GM18868 (cell line): Measurements from ENCODE around the gene SLC25A47.

Source experiments
- ATAC-seq: cut with Tn5 transposase; IDR thresholded peaks from one replicate; pipeline ENCODE4 v1.9.1; 2021; ENCODE audit warnings: mild to moderate bottlenecking, moderate library complexity; ENCODE audit not compliant: unreplicated experiment

The SLC25A47 gene

GRCh38 chr14:100322138-100322957 is 791 bp upstream of the SLC25A47 start:
- no peak for ATAC-seq

- ATAC-seq = no peak
Measured at GRCh38 chr14:100323942-100324307, 786 bp downstream of the SLC25A47 start.

- ATAC-seq = no peak
Measured at GRCh38 chr14:100325231-100325632, 2.1 kb downstream of the SLC25A47 start.

- no peak for ATAC-seq
Measured at GRCh38 chr14:100325958-100326357, 2.8 kb downstream of the SLC25A47 start.

- no peak for ATAC-seq
Measured at GRCh38 chr14:100327128-100327527, 4.0 kb downstream of the SLC25A47 start.

- ATAC-seq = no peak
Measured at GRCh38 chr14:100328495-100329163, 5.5 kb downstream of the SLC25A47 start.

- ATAC-seq = no peak
Measured at GRCh38 chr14:100329233-100330006, 6.3 kb downstream of the SLC25A47 start.

GRCh38 chr14:100330007-100330344 is 6.8 kb downstream of the SLC25A47 start:
- no peak for ATAC-seq

GRCh38 chr14:100330388-100330931 is 7.3 kb downstream of the SLC25A47 start:
- ATAC-seq = no peak

GRCh38 chr14:100332071-100332639 is 9.0 kb downstream of the SLC25A47 start:
- ATAC-seq = no peak

GRCh38 chr14:100332797-100333196 is 9.7 kb downstream of the SLC25A47 start:
- ATAC-seq = peak; percentile 54

- ATAC-seq = no peak
Measured at GRCh38 chr14:100333311-100333710, 10.2 kb downstream of the SLC25A47 start.

- no peak for ATAC-seq
Measured at GRCh38 chr14:100333827-100334226, 10.7 kb downstream of the SLC25A47 start.

- ATAC-seq = no peak
Measured at GRCh38 chr14:100334904-100335303, 11.8 kb downstream of the SLC25A47 start.

- peak; percentile 48 for ATAC-seq
Measured at GRCh38 chr14:100336618-100337530, 13.7 kb downstream of the SLC25A47 start.

GRCh38 chr14:100339766-100340422 is 16.8 kb downstream of the SLC25A47 start:
- ATAC-seq = no peak

- ATAC-seq = no peak
Measured at GRCh38 chr14:100340423-100340813, 17.3 kb downstream of the SLC25A47 start.

- ATAC-seq = peak; percentile 70
Measured at GRCh38 chr14:100341301-100342031, 18.3 kb downstream of the SLC25A47 start.

GRCh38 chr14:100342195-100342594 is 19.1 kb downstream of the SLC25A47 start:
- no peak for ATAC-seq
